Lower leg skin (tissue), 4 donors: Measurements from ENCODE around the gene NTM. TPM values are rescaled to one million over a fixed set of nuclear protein-coding genes. Genes with fewer than 3 reads are reported as not detected.

ENCODE experiments used
- DNase-seq, 2 donors: peaks; one replicate each; pipeline ENCODE4 v3.0.0-alpha.2; 2019; ENCODE audit warnings: low spot score in 2 of 2
- H3K4me3 ChIP-seq: fragments of 200-600 bp; sonication (generic); 2 replicates; pipeline ENCODE4 v1.5.1; 2017; ENCODE audit warnings: mild to moderate bottlenecking, low read depth; ENCODE audit not compliant: poor library complexity, severe bottlenecking
- POLR2A ChIP-seq, 2 donors: fragments of 450-650 bp; IDR thresholded peaks; one replicate each; pipeline ENCODE4 v1.6.1; 2016 to 2017; ENCODE audit warnings: antibody characterized with exemption in 2 of 2, mild to moderate bottlenecking in 1 of 2, moderate library complexity in 1 of 2
- WGBS, 2 donors: methylation state at CpG; one replicate each; pipeline ENCODE4 v1.1.5; 2018; 5-methylcytosine and 5-hydroxymethylcytosine counted together
- intact Hi-C: fragments of 100-400 bp; cut with DNase I; formaldehyde crosslinking; loops from one replicate; pipeline ENCODE4 v1.15.0; 2023; ENCODE audit warnings: low total_unique reads
- total RNA-seq, 4 donors: library from RNA; depleted of rRNA; stranded (reverse); fragments of >200 nt; gene quantifications; one replicate each; pipeline ENCODE4 v1.1.0, GENCODE V29; 2016
- TF ChIP-seq, protein P1 (sequence below), 3 donors: fragments of 450-650 bp; IDR thresholded peaks; one replicate each; pipeline ENCODE4 v1.5.1; 2016; ENCODE audit warnings: antibody characterized with exemption in 3 of 3, mild to moderate bottlenecking in 3 of 3, moderate library complexity in 2 of 3

The NTM gene
- total RNA-seq, 4 donors from 2014 or later: 2.8 to 5.7 (median 4.9) TPM

DNA sequence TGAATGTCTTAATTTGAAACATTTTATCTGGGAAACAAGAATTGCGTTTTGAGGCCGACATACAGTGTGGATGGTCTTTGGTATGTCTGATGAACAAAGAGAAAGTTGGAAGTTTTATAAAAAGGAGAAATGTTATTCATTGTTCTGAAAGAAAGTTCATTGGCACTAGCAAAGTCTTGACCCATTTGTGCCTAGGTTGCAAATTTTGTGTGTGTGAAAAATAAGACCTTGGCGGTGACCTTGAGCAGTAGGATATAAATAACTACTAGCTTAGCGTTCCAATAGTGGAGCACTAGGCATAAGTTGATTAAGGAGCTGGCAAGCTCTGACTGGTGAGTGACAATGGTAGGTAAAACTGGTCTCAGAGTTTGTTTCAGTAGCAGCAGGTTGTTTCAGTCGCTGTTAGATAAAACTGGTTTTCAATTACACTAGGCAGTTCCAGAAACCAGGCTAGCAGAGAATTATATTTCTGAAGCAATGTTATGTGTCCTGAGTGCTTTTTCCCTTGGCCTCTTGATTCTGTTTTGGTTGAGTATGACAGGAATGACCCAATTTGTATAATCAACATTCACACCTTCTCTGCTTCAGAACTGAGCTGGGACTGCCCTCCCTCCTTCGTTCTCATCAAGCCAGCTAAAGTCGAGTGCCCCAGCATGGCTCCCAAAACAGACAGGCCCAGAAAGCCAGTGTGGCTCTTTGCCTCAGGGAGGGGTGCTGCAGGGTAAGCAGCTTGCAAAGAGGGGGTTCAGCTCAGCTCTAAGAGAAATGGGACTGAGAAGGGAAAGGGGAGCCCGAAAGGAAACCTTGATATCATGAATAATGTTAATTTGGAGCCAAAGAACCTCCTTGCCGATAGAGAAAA lies 85.7 kb downstream of the NTM start:
- intact Hi-C loops: no loop called here
- TF ChIP-seq POLR2A (IDR thresholded peaks at IDR 0.05): no peak
- TF ChIP-seq, protein P1, sequence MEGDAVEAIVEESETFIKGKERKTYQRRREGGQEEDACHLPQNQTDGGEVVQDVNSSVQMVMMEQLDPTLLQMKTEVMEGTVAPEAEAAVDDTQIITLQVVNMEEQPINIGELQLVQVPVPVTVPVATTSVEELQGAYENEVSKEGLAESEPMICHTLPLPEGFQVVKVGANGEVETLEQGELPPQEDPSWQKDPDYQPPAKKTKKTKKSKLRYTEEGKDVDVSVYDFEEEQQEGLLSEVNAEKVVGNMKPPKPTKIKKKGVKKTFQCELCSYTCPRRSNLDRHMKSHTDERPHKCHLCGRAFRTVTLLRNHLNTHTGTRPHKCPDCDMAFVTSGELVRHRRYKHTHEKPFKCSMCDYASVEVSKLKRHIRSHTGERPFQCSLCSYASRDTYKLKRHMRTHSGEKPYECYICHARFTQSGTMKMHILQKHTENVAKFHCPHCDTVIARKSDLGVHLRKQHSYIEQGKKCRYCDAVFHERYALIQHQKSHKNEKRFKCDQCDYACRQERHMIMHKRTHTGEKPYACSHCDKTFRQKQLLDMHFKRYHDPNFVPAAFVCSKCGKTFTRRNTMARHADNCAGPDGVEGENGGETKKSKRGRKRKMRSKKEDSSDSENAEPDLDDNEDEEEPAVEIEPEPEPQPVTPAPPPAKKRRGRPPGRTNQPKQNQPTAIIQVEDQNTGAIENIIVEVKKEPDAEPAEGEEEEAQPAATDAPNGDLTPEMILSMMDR (IDR thresholded peaks at IDR 0.05): no peak
- peak in 1 of 2 donors; percentile 59 for DNase-seq
- 65 to 74% methylated on average over 9 of the region's 9 CpGs for WGBS, 2 donors
- no peak overlapping the region for H3K4me3 ChIP-seq

DNA sequence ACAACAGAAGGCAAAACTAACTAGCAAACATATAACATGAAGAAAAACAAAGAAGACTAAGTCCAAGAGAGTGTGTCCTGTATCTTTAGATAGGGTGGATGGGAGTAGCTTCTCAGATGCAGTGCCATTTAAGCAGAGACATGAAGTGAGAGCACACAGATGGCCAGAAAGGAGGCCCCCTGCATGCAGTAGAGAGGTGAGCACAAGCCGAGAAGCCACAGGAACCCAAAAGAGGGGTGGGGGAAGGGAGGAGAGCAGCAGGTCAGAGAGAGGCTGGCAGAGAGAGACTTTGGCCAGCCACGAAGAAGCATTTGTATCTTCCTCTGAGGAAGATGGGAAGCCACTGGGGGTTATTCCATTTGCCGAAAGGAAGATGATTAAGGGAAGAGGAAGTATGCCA lies 86.7 kb downstream of the NTM start:
- WGBS, 2 donors: 61 to 65% methylated on average over 3 of the region's 3 CpGs
- intact Hi-C loops: no loop called here
- no peak for TF ChIP-seq POLR2A (IDR thresholded peaks at IDR 0.05)
- TF ChIP-seq, protein P1 (IDR thresholded peaks at IDR 0.05): no peak
- no peak for DNase-seq
- H3K4me3 ChIP-seq: no peak overlapping the region

DNA sequence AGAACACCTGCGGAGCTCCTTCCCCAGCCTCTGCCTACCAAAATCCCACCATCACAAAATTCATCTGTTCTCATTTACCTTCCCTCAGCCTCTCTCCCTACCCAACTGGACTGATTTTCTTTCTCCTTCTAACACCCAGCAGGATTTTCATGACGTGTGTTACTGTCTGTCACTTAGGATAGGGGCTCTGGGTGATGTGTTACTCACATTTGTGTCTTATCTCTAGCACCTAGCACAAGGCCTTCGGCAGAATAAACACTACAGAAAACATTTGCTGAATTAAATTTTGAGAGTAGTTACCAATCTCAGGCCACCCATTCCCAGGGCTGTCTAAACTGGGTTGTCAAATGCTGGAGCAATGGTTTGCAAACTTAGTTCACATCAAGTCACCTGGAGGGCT lies 88.0 kb downstream of the NTM start:
- H3K4me3 ChIP-seq: no peak overlapping the region
- intact Hi-C loops: no loop called here
- DNase-seq: no peak
- 31 to 73% methylated on average over 3 of the region's 3 CpGs for WGBS, 2 donors
- no peak for TF ChIP-seq POLR2A (IDR thresholded peaks at IDR 0.05)
- TF ChIP-seq, protein P1 (IDR thresholded peaks at IDR 0.05): no peak

DNA sequence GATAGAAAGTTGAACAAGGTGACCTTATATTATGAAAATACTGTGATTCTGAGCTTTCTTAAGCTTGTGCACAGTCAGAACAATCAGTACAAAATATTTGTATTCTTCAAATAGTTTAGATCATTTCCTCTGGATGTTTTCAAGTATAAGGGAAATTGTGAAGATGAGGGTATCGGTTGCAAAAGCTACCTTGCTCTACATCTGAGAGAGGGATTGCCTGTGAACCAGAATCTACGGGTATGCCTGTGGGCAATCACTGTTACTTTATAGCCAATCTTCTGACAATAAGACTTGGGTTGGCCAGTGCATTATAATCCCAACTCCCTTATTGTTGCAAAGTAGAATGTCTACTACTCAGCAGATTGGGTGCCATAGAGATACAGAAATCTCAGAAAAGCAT lies 90.5 kb downstream of the NTM start:
- intact Hi-C loops: no loop called here
- TF ChIP-seq, protein P1 (IDR thresholded peaks at IDR 0.05): no peak
- TF ChIP-seq POLR2A (IDR thresholded peaks at IDR 0.05): no peak
- WGBS, 2 donors: 48 to 90% methylated on average over 2 of the region's 2 CpGs

DNA sequence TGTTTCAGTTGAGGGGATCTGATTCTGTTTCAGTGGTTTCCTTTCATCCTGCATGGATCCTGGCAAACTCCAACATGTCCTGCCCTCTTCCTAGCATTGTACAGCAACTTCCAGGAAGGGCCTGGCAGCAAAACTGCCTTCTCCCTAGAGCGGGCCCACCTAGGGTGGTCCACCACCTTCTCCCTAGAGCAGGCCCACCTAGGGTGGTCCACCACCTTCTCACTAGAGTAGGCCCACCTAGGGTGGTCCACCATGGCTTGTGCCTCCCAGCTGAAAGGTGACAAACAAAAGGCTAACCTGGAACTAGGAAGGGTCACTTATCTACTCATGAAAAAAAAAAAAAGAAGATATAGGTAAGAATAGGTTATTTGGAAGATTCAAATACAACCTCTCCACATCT lies 92.2 kb downstream of the NTM start:
- WGBS, 2 donors: 68 to 79% methylated on average over 1 of the region's 1 CpG
- intact Hi-C loops: no loop called here
- DNase-seq: no peak
- TF ChIP-seq POLR2A (IDR thresholded peaks at IDR 0.05): no peak
- TF ChIP-seq, protein P1 (IDR thresholded peaks at IDR 0.05): no peak
- no peak overlapping the region for H3K4me3 ChIP-seq

More for the DNA sequence above, 90.5 kb downstream of the NTM start:
- no peak overlapping the region for H3K4me3 ChIP-seq
- DNase-seq: no peak
